Transverse colon (tissue), 4 donors: ENCODE data around the gene FAM110D. TPM values are rescaled to one million over a fixed set of nuclear protein-coding genes. Genes with fewer than 3 reads are reported as not detected.

Experiments used
- DNase-seq: peaks from one replicate; pipeline ENCODE4 v3.0.0-alpha.2; 2019
- H3K27ac ChIP-seq, 4 donors: fragments of 200-600 bp; sonication (generic); 2 replicates each; pipeline ENCODE4 v1.5.1; 2016 to 2018; ENCODE audit warnings: inconsistent platforms in 4 of 4
- H3K27me3 ChIP-seq: fragments of 200-600 bp; sonication (generic); 2 replicates; pipeline ENCODE4 v1.5.1; 2017; ENCODE audit warnings: inconsistent platforms
- H3K36me3 ChIP-seq, 4 donors: fragments of 200-600 bp; sonication (generic); 2 replicates each; pipeline ENCODE4 v1.5.1; 2017 to 2019; ENCODE audit warnings: inconsistent platforms in 4 of 4
- H3K4me1 ChIP-seq, 4 donors: fragments of 200-600 bp; sonication (generic); 2 replicates each; pipeline ENCODE4 v1.5.1; 2017 to 2020; ENCODE audit warnings: inconsistent platforms in 4 of 4
- H3K4me3 ChIP-seq, 4 donors: fragments of 200-600 bp; sonication (generic); 1 replicate in 1 of 4; 2 replicates in 3 of 4; pipeline versions ENCODE4 v1.5.1 to v1.6.1; 2017 to 2019; ENCODE audit warnings: inconsistent platforms in 4 of 4
- H3K9me3 ChIP-seq, 2 donors: fragments of 200-600 bp; sonication (generic); 2 replicates each; pipeline ENCODE4 v1.5.1; 2017 to 2019; ENCODE audit warnings: inconsistent platforms in 2 of 2
- CTCF ChIP-seq, 5 experiments: fragments of 200-600 bp in 3 of 5; fragments of 450-650 bp in 2 of 5; sonication (generic) in 3 of 5; IDR thresholded peaks; 1 replicate in 2 of 5; 2 replicates in 3 of 5; pipeline ENCODE4 v1.5.1; 2016 to 2017; ENCODE audit warnings: antibody characterized with exemption in 5 of 5, inconsistent platforms in 3 of 5, mild to moderate bottlenecking in 2 of 5, moderate library complexity in 1 of 5
- EP300 ChIP-seq: sonication (generic); formaldehyde crosslinking; IDR thresholded peaks from one replicate; pipeline ENCODE4 v1.6.1; 2017; ENCODE audit warnings: antibody characterized with exemption, low read depth
- POLR2A ChIP-seq: fragments of 450-650 bp; IDR thresholded peaks from one replicate; pipeline ENCODE4 v1.6.1; 2016; ENCODE audit warnings: antibody characterized with exemption, mild to moderate bottlenecking, moderate library complexity
- POLR2AphosphoS5 ChIP-seq, 3 donors: sonication (generic); formaldehyde crosslinking; IDR thresholded peaks; one replicate each; pipeline ENCODE4 v1.6.1; 2016; ENCODE audit warnings: antibody characterized with exemption in 3 of 3
- WGBS, 2 donors: methylation state at CpG; one replicate each; pipeline ENCODE4 v1.1.5; 2018; ENCODE audit warnings: low coverage in 1 of 2; 5-methylcytosine and 5-hydroxymethylcytosine counted together
- in situ Hi-C, 4 donors: fragments of 200-750 bp; cut with MboI; loops; one replicate each; pipeline versions ENCODE4 v1.15.0 to v1.15.1; 2017; ENCODE audit warnings: low sequenced_read_pairs in 3 of 4, low pct_ligation_motif_present in 1 of 4, low pct_unique_long_range_greater_than_20kb in 1 of 4
- intact Hi-C: fragments of 100-400 bp; cut with DNase I; formaldehyde crosslinking; loops from one replicate; pipeline ENCODE4 v1.15.1; 2023; ENCODE audit warnings: low total_unique reads
- total RNA-seq, 4 donors: library from RNA; depleted of rRNA; stranded (reverse); fragments of >200 nt; gene quantifications; one replicate each; pipeline ENCODE4 v1.1.0, GENCODE V29; 2016

FAM110D gene
- total RNA-seq, 4 donors from 2014 or later: 0.82 to 9.4 (median 2.9) TPM

- DNase-seq: no peak
- in situ Hi-C loops: no loop called here
- no peaks in the 10 kb centered on the region for H3K27me3 ChIP-seq
- no peak for TF ChIP-seq POLR2A
- intact Hi-C loops: no loop called here
- H3K4me3 ChIP-seq: no peak overlapping the region
- WGBS, 2 donors: 72 to 74% methylated on average over 2 to 4 of the region's 4 CpGs
- H3K9me3 ChIP-seq: no peaks in the 10 kb centered on the region
- H3K36me3 ChIP-seq: peaks cover 0 to 4% (median 0%) of the 10 kb centered on the region in 4 donors
- no peak overlapping the region for H3K27ac ChIP-seq
- H3K4me1 ChIP-seq: peaks cover 0 to 12% (median 1%) of the 10 kb centered on the region in 4 donors
These were observed 21.2 kb downstream of the FAM110D start for GRCh38 chr1:26180010-26180506.

GRCh38 chr1:26181586-26182382 is 22.9 kb downstream of the FAM110D start:
- Histone ChIP-seq H3K27ac (no peak overlapping the region), H3K9me3 (no peaks in the 10 kb centered on the region), H3K36me3 (peaks cover 0 to 4% (median 0%) of the 10 kb centered on the region in 4 donors), H3K27me3 (no peaks in the 10 kb centered on the region), H3K4me1 (peaks cover 0 to 12% (median 1%) of the 10 kb centered on the region in 4 donors), H3K4me3 (no peak overlapping the region)
- intact Hi-C loops: no loop called here
- in situ Hi-C loops: no loop called here
- TF ChIP-seq EP300: no peak
- no peak for TF ChIP-seq POLR2A
- TF ChIP-seq POLR2AphosphoS5 (IDR thresholded peaks at IDR 0.05): no peak
- TF ChIP-seq CTCF (IDR thresholded peaks at IDR 0.05): no peak
- no peak for DNase-seq
- WGBS, 2 donors: 53 to 83% methylated on average over 3 to 9 of the region's 9 CpGs

GRCh38 chr1:26182383-26182696 is 23.5 kb downstream of the FAM110D start:
- 80% methylated on average over 7 of the region's 7 CpGs; no CpG with 5 or more reads in 1 of the 2 donors for WGBS, 2 donors
- H3K4me1 ChIP-seq: peaks cover 0 to 8% (median 1%) of the 10 kb centered on the region in 4 donors
- intact Hi-C loops (no loop called here), in situ Hi-C loops (no loop called here)
- peaks cover 0 to 4% (median 0%) of the 10 kb centered on the region in 4 donors for H3K36me3 ChIP-seq
- H3K4me3 ChIP-seq: no peak overlapping the region
- no peak for DNase-seq
- TF ChIP-seq POLR2AphosphoS5 (IDR thresholded peaks at IDR 0.05): no peak
- TF ChIP-seq CTCF (IDR thresholded peaks at IDR 0.05): no peak
- TF ChIP-seq POLR2A: no peak
- TF ChIP-seq EP300: no peak
- H3K27me3 ChIP-seq: no peaks in the 10 kb centered on the region
- H3K27ac ChIP-seq: no peak overlapping the region
- no peaks in the 10 kb centered on the region for H3K9me3 ChIP-seq

GRCh38 chr1:26184086-26184485 is 25.2 kb downstream of the FAM110D start:
- H3K27me3 ChIP-seq: no peaks in the 10 kb centered on the region
- no peak for DNase-seq
- no peak overlapping the region for H3K27ac ChIP-seq
- 84 to 91% methylated on average over 4 to 7 of the region's 7 CpGs for WGBS, 2 donors
- TF ChIP-seq EP300: no peak
- TF ChIP-seq CTCF (IDR thresholded peaks at IDR 0.05): no peak
- TF ChIP-seq POLR2AphosphoS5 (IDR thresholded peaks at IDR 0.05): no peak
- TF ChIP-seq POLR2A: no peak
- no peaks in the 10 kb centered on the region for H3K9me3 ChIP-seq
- H3K4me3 ChIP-seq: no peak overlapping the region
- in situ Hi-C loops (no loop called here), intact Hi-C loops (no loop called here)
- peaks cover 0 to 4% (median 0%) of the 10 kb centered on the region in 4 donors for H3K36me3 ChIP-seq
- no peaks in the 10 kb centered on the region for H3K4me1 ChIP-seq
